Measurements from ENCODE around the gene ZCCHC7.

- TF ChIP-seq, protein P1, sequence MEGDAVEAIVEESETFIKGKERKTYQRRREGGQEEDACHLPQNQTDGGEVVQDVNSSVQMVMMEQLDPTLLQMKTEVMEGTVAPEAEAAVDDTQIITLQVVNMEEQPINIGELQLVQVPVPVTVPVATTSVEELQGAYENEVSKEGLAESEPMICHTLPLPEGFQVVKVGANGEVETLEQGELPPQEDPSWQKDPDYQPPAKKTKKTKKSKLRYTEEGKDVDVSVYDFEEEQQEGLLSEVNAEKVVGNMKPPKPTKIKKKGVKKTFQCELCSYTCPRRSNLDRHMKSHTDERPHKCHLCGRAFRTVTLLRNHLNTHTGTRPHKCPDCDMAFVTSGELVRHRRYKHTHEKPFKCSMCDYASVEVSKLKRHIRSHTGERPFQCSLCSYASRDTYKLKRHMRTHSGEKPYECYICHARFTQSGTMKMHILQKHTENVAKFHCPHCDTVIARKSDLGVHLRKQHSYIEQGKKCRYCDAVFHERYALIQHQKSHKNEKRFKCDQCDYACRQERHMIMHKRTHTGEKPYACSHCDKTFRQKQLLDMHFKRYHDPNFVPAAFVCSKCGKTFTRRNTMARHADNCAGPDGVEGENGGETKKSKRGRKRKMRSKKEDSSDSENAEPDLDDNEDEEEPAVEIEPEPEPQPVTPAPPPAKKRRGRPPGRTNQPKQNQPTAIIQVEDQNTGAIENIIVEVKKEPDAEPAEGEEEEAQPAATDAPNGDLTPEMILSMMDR (IDR thresholded peaks at IDR 0.05) = no peak
- TF ChIP-seq POLR2A (IDR thresholded peaks at IDR 0.05; ENCODE audit: low read depth) (no peak), EP300 (IDR thresholded peaks at IDR 0.05) (no peak), POLR2AphosphoS5 (IDR thresholded peaks at IDR 0.05) (no peak)
These were observed 258.2 kb downstream of the ZCCHC7 start for GRCh38 chr9:37378613-37379004.
